Hippocampal formation (tissue), 2 donors: Measurements from ENCODE around the gene C3orf18.

ENCODE experiments used
- DNase-seq, 2 donors: peaks; one replicate each; lab custom pipeline; 2025; lab: John Stamatoyannopoulos, UW

Gene C3orf18

GRCh38 chr3:50603261-50604109, 35.9 kb upstream of the C3orf18 start:
- DNase-seq = no peak

GRCh38 chr3:50602595-50603191, 35.1 kb upstream of the C3orf18 start:
- no peak for DNase-seq

GRCh38 chr3:50600841-50601591, 33.5 kb upstream of the C3orf18 start:
- DNase-seq = peak; percentile 65 to 72

GRCh38 chr3:50600141-50600753, 32.7 kb upstream of the C3orf18 start:
- DNase-seq = no peak

- DNase-seq = no peak
These were observed 32.2 kb upstream of the C3orf18 start for GRCh38 chr3:50599716-50600118.

- DNase-seq = no peak
These were observed 31.7 kb upstream of the C3orf18 start for GRCh38 chr3:50599115-50599715.

- DNase-seq = no peak
These were observed 26.8 kb upstream of the C3orf18 start for GRCh38 chr3:50594253-50594785.

GRCh38 chr3:50592568-50592967, 25.0 kb upstream of the C3orf18 start:
- no peak for DNase-seq

GRCh38 chr3:50591196-50591741, 23.7 kb upstream of the C3orf18 start:
- DNase-seq = no peak

GRCh38 chr3:50588759-50589433, 21.3 kb upstream of the C3orf18 start:
- DNase-seq = no peak

GRCh38 chr3:50587806-50588758, 20.5 kb upstream of the C3orf18 start:
- DNase-seq = no peak

- DNase-seq = no peak
These were observed 19.8 kb upstream of the C3orf18 start for GRCh38 chr3:50587373-50587772.

GRCh38 chr3:50586763-50587070, 19.2 kb upstream of the C3orf18 start:
- no peak for DNase-seq

- no peak for DNase-seq
These were observed 18.6 kb upstream of the C3orf18 start for GRCh38 chr3:50585919-50586762.

- DNase-seq = no peak
These were observed 16.8 kb upstream of the C3orf18 start for GRCh38 chr3:50584391-50584790.

GRCh38 chr3:50583897-50584296, 16.4 kb upstream of the C3orf18 start:
- DNase-seq = no peak

GRCh38 chr3:50582083-50582482, 14.5 kb upstream of the C3orf18 start:
- DNase-seq = no peak

- DNase-seq = no peak
These were observed 13.9 kb upstream of the C3orf18 start for GRCh38 chr3:50581459-50581842.
